Mesothelial cell of epicardium (in vitro differentiated cells): Measurements from ENCODE around the gene GYG1. TPM values are rescaled to one million over a fixed set of nuclear protein-coding genes. Genes with fewer than 3 reads are reported as not detected.

Source experiments
- DNase-seq, 2 experiments: peaks; one replicate each; pipeline ENCODE4 v3.0.0; 2021; ENCODE audit warnings: low spot score in 2 of 2; ENCODE audit not compliant: unreplicated experiment in 2 of 2
- H3K27ac Mint-ChIP-seq: 2 replicates; pipeline ENCODE4 v1.8.0; 2021; ENCODE audit warnings: mixed read lengths
- H3K27me3 Mint-ChIP-seq: 2 replicates; pipeline ENCODE4 v1.8.0; 2021; ENCODE audit warnings: low read depth, mixed read lengths
- H3K36me3 Mint-ChIP-seq: 2 replicates; pipeline ENCODE4 v1.8.0; 2021; ENCODE audit warnings: mixed read lengths
- H3K4me1 Mint-ChIP-seq: 2 replicates; pipeline ENCODE4 v1.8.0; 2021; ENCODE audit warnings: mixed read lengths
- H3K4me3 Mint-ChIP-seq: 2 replicates; pipeline ENCODE4 v1.8.0; 2021; ENCODE audit warnings: mild to moderate bottlenecking, moderate library complexity, mixed read lengths
- H3K9me3 Mint-ChIP-seq: 2 replicates; pipeline ENCODE4 v1.8.0; 2021; ENCODE audit warnings: mixed read lengths
- CTCF ChIP-seq: fragments of 200-600 bp; sonication (generic); IDR thresholded peaks from one replicate; pipeline ENCODE4 v1.5.0; 2021; ENCODE audit warnings: antibody characterized with exemption; ENCODE audit not compliant: unreplicated experiment
- total RNA-seq: library from RNA; stranded (reverse); gene quantifications from 3 replicates; pipeline ENCODE4 v1.2.1, GENCODE V29; 2021

The GYG1 gene
- 20.9 to 22.5 TPM (median 21.2 TPM) in 3 replicates for total RNA-seq

- peaks cover 6% of the 10 kb centered on the region for H3K4me1 Mint-ChIP-seq
- peak; percentile 45 to 75 for DNase-seq
- no peak for TF ChIP-seq CTCF
- no peaks in the 10 kb centered on the region for H3K9me3 Mint-ChIP-seq
- peak within 1 kb of the TSS; percentile 2 for H3K27ac Mint-ChIP-seq
- peaks cover 2% of the 10 kb centered on the region for H3K27me3 Mint-ChIP-seq
- peak within 1 kb of the TSS; percentile 72 for H3K4me3 Mint-ChIP-seq
- peaks cover 9% of the 10 kb centered on the region for H3K36me3 Mint-ChIP-seq
Observed at GRCh38 chr3:148991219-148992026, at the start of gene GYG1. Gene GYG1, plus strand, starts transcription at chr3:148991540. Its CDS starts 101 bp downstream, at chr3:148991641.

- Mint-ChIP-seq H3K4me1 (no peaks in the 10 kb centered on the region), H3K36me3 (no peaks in the 10 kb centered on the region), H3K9me3 (no peaks in the 10 kb centered on the region), H3K27ac (no peak overlapping the region), H3K27me3 (peaks cover 8% of the 10 kb centered on the region), H3K4me3 (no peak overlapping the region)
- DNase-seq, result no peak
- peak; percentile 65 for TF ChIP-seq CTCF
Observed at GRCh38 chr3:148943506-148944205, 47.7 kb upstream of the GYG1 start.

GRCh38 chr3:148945116-148945515 is 46.2 kb upstream of the GYG1 start:
- no peak for DNase-seq
- Mint-ChIP-seq H3K36me3 (no peaks in the 10 kb centered on the region), H3K27me3 (no peaks in the 10 kb centered on the region), H3K27ac (no peak overlapping the region), H3K4me3 (no peak overlapping the region), H3K9me3 (no peaks in the 10 kb centered on the region), H3K4me1 (no peaks in the 10 kb centered on the region)
- no peak for TF ChIP-seq CTCF

- H3K27me3 Mint-ChIP-seq, result no peaks in the 10 kb centered on the region
- H3K27ac Mint-ChIP-seq, result no peak overlapping the region
- H3K9me3 Mint-ChIP-seq, result no peaks in the 10 kb centered on the region
- H3K4me3 Mint-ChIP-seq, result no peak overlapping the region
- no peak for TF ChIP-seq CTCF
- DNase-seq, result no peak
- no peaks in the 10 kb centered on the region for H3K4me1 Mint-ChIP-seq
- no peaks in the 10 kb centered on the region for H3K36me3 Mint-ChIP-seq
Observed at GRCh38 chr3:148948913-148949657, 42.3 kb upstream of the GYG1 start.

GRCh38 chr3:148950806-148951205 is 40.5 kb upstream of the GYG1 start:
- DNase-seq, result no peak
- TF ChIP-seq CTCF, result no peak
- Mint-ChIP-seq H3K27ac (no peak overlapping the region), H3K36me3 (no peaks in the 10 kb centered on the region), H3K4me1 (peaks cover 6% of the 10 kb centered on the region), H3K9me3 (no peaks in the 10 kb centered on the region), H3K4me3 (no peak overlapping the region), H3K27me3 (no peaks in the 10 kb centered on the region)
